ENCODE data around the gene AUTS2.
A peak's percentile ranks its signal among the peaks of the same experiment; 100 is the strongest.
"Not testable (repeated sequence)": the region's sequence is repeated elsewhere in the genome, so short reads cannot be mapped to it uniquely, and the experiment has no call there.

The AUTS2 gene

GRCh38 chr7:70622936-70623335 lies 1024.7 kb downstream of the AUTS2 start:
- peak; percentile 51 for DNase-seq

GRCh38 chr7:70624500-70625103 lies 1026.3 kb downstream of the AUTS2 start:
- no peak for DNase-seq

- no peak for DNase-seq
Observed at GRCh38 chr7:70627461-70627860, 1029.2 kb downstream of the AUTS2 start.

- peak; percentile 39 for DNase-seq
Observed at GRCh38 chr7:70630440-70630817, 1032.2 kb downstream of the AUTS2 start.

GRCh38 chr7:70630818-70631457 lies 1032.7 kb downstream of the AUTS2 start:
- peak; percentile 90 for DNase-seq

GRCh38 chr7:70631718-70632117 lies 1033.4 kb downstream of the AUTS2 start:
- no peak for DNase-seq

GRCh38 chr7:70632400-70632799 lies 1034.1 kb downstream of the AUTS2 start:
- DNase-seq, result no peak

- DNase-seq, result no peak
Observed at GRCh38 chr7:70634071-70634470, 1035.8 kb downstream of the AUTS2 start.

GRCh38 chr7:70634610-70635068 lies 1036.4 kb downstream of the AUTS2 start:
- DNase-seq, result no peak

- DNase-seq, result no peak
Observed at GRCh38 chr7:70635633-70636032, 1037.4 kb downstream of the AUTS2 start.

GRCh38 chr7:70636169-70636568 lies 1037.9 kb downstream of the AUTS2 start:
- no peak for DNase-seq

GRCh38 chr7:70637726-70638125 lies 1039.5 kb downstream of the AUTS2 start:
- no peak for DNase-seq

- DNase-seq, result no peak
Observed at GRCh38 chr7:70638158-70639107, 1040.2 kb downstream of the AUTS2 start.

- no peak for DNase-seq
Observed at GRCh38 chr7:70640266-70640833, 1042.1 kb downstream of the AUTS2 start.

- no peak for DNase-seq
Observed at GRCh38 chr7:70641882-70642281, 1043.6 kb downstream of the AUTS2 start.

- DNase-seq, result no peak
Observed at GRCh38 chr7:70645279-70645678, 1047.0 kb downstream of the AUTS2 start.

GRCh38 chr7:70645876-70646351 lies 1047.6 kb downstream of the AUTS2 start:
- no peak for DNase-seq

GRCh38 chr7:70646536-70647248 lies 1048.4 kb downstream of the AUTS2 start:
- DNase-seq, result peak; percentile 56

GRCh38 chr7:70647801-70648498 lies 1049.7 kb downstream of the AUTS2 start:
- no peak for DNase-seq

GRCh38 chr7:70648499-70648861 lies 1050.2 kb downstream of the AUTS2 start:
- DNase-seq, result not testable (repeated sequence)

GRCh38 chr7:70649323-70649722 lies 1051.0 kb downstream of the AUTS2 start:
- no peak for DNase-seq

- DNase-seq, result no peak
Observed at GRCh38 chr7:70654146-70654545, 1055.9 kb downstream of the AUTS2 start.

Measured in right hindlimb (tissue), 1 donor.